Activated B cell treated with CpG ODN at 0.5 μM for 24 hours (primary cell): Measurements from ENCODE around the gene NOL9. TPM values are rescaled to one million over a fixed set of nuclear protein-coding genes. Genes with fewer than 3 reads are reported as not detected.

Experiments
- ATAC-seq: fragments of 200-7000 bp; cut with Tn5 transposase; one replicate; pipeline ENCODE4 v1.10.0; 2021; ENCODE audit warnings: low read depth, mild to moderate bottlenecking, moderate library complexity
- CTCF ChIA-PET: fragments of 350-600 bp; sonication (Branson Sonifier 250); formaldehyde crosslinking; loops from one replicate; lab custom pipeline; 2021; ENCODE audit warnings: antibody characterized with exemption; lab: Charles Lee
- POLR2A ChIA-PET: fragments of 350-600 bp; sonication (Branson Sonifier 250); formaldehyde crosslinking; loops from one replicate; lab custom pipeline; 2021; ENCODE audit warnings: antibody characterized with exemption; lab: Charles Lee
- DNase-seq: peaks from one replicate; pipeline ENCODE4 v3.0.0; 2022
- H3K27ac Mint-ChIP-seq: one replicate; pipeline ENCODE4 v1.8.0; 2020; ENCODE audit warnings: mixed read lengths
- H3K27me3 Mint-ChIP-seq: one replicate; pipeline ENCODE4 v1.8.0; 2021; ENCODE audit warnings: mixed read lengths
- H3K36me3 Mint-ChIP-seq: one replicate; pipeline ENCODE4 v1.8.0; 2021; ENCODE audit warnings: low read depth, mixed read lengths
- H3K4me1 Mint-ChIP-seq: one replicate; pipeline ENCODE4 v1.8.0; 2021; ENCODE audit warnings: mixed read lengths
- H3K4me3 Mint-ChIP-seq: one replicate; pipeline ENCODE4 v1.8.0; 2020; ENCODE audit warnings: mild to moderate bottlenecking, mixed read lengths
- H3K9me3 Mint-ChIP-seq: one replicate; pipeline ENCODE4 v1.8.0; 2020; ENCODE audit warnings: mixed read lengths
- intact Hi-C: fragments of 100-400 bp; cut with micrococcal nuclease; formaldehyde crosslinking; loops from one replicate; pipeline ENCODE4 v1.15.1; 2024
- total RNA-seq: library from RNA; stranded (reverse); gene quantifications from 2 replicates; pipeline ENCODE4 v1.2.3, GENCODE V29; 2022
- TF ChIP-seq, protein P1 (sequence below): fragments of 200-600 bp; IDR thresholded peaks from one replicate; pipeline ENCODE4 v1.8.0; 2022; ENCODE audit warnings: antibody characterized with exemption, mild to moderate bottlenecking

Gene NOL9
- total RNA-seq, 1 donor from 2014 or later: 58.6 TPM

DNA sequence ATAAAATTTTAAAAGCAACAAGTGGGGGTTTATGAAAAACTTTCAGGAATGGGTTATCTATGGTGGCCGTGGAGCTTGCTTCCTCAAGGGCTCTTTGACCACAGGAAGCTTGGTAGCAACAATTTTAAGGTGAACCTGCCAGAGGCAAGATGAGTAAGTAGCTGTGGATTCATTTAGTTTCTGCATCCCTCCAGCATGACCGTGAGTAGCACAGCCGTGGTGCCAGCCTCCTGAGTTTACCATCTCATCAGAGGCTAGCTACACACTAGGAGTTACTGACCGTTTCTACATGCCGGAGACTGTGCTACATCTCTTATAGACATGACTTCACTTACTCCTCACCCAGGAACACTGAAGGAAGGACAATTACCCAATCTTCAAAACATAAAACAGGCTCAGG is 32.8 kb downstream of the NOL9 start:
- Mint-ChIP-seq H3K4me1 (no peaks in the 10 kb centered on the region), H3K9me3 (no peaks in the 10 kb centered on the region), H3K4me3 (no peak overlapping the region), H3K27me3 (no peaks in the 10 kb centered on the region), H3K27ac (no peak overlapping the region), H3K36me3 (peaks cover 28% of the 10 kb centered on the region)
- no peak for DNase-seq
- ChIA-PET POLR2A (no interaction called here), CTCF (interaction anchor here (1.5 kb wide), 1 partner anchor 36 kb away, joined by 4 read pairs; no protein-coding TSS in a partner anchor)
- TF ChIP-seq, protein P1, sequence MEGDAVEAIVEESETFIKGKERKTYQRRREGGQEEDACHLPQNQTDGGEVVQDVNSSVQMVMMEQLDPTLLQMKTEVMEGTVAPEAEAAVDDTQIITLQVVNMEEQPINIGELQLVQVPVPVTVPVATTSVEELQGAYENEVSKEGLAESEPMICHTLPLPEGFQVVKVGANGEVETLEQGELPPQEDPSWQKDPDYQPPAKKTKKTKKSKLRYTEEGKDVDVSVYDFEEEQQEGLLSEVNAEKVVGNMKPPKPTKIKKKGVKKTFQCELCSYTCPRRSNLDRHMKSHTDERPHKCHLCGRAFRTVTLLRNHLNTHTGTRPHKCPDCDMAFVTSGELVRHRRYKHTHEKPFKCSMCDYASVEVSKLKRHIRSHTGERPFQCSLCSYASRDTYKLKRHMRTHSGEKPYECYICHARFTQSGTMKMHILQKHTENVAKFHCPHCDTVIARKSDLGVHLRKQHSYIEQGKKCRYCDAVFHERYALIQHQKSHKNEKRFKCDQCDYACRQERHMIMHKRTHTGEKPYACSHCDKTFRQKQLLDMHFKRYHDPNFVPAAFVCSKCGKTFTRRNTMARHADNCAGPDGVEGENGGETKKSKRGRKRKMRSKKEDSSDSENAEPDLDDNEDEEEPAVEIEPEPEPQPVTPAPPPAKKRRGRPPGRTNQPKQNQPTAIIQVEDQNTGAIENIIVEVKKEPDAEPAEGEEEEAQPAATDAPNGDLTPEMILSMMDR: no peak
- intact Hi-C loops: no loop called here
- ATAC-seq: no peak

DNA sequence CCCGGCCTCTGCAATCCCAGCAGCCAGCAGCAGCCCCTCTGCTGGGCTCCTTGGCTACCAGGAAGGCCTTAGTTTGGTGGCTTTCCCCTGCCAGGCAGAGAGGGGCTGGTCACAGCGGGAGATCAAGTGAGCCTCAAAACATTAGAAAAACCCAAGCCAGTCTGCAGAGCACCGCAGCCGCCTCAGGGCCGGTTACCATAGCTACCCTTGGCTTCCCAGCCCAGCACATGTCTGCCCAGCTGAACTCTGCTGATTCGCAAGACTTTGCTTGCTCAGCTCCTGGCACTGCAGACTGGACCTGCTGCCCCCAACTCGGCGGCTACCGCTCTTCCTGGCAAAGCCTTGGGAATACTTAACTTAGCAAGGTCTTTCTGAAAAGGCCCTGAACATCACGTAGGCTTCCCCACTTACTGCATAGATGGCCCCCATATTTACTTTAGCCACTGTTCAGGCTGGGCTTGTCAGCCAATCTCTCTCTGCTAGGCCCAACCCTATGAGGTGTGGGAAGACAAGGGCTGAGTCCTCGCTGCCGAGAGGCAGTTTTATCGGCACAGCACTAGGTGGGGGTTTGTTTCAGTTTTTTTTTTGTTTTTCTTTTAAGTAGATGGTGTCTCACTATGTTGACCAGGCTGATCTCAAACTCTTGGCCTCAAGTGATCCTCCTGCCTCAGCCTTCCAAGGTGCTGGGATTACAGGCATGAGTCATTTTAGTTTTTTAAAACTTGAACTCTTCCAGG is 34.2 kb downstream of the NOL9 start:
- POLR2A ChIA-PET: no interaction called here
- Mint-ChIP-seq H3K27me3 (no peaks in the 10 kb centered on the region), H3K36me3 (peaks cover 14% of the 10 kb centered on the region), H3K9me3 (no peaks in the 10 kb centered on the region), H3K27ac (no peak overlapping the region), H3K4me3 (no peak overlapping the region), H3K4me1 (no peaks in the 10 kb centered on the region)
- DNase-seq (no peak), ATAC-seq (no peak)
- CTCF ChIA-PET: interaction anchor here (1.5 kb wide), 1 partner anchor 34 kb away, joined by 4 read pairs; no protein-coding TSS in a partner anchor
- TF ChIP-seq, protein P1: no peak
- intact Hi-C loops: no loop called here

DNA sequence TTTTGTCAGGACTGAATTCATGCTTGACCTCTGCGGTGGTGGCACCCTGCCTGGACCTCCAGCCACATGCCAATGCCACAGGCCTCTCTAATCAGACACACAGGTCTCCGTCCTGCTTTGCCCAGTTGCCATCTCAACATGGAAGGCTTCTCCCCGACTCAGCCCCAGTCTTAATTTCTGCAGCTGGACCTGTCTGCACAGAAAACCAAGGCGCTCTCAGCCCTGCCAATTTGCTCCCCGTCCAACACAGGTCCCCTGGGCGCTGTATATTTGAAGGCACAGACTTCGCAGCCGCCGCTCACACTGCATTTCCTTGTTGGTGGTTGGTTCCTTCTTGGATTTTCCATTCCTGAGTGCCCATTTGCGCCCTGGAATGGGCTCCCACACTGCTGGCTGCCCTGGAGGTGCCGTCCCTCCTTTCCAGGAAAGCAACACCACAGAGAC is 34.8 kb downstream of the NOL9 start:
- no peak overlapping the region for H3K4me3 Mint-ChIP-seq
- ATAC-seq: no peak
- intact Hi-C loops: no loop called here
- H3K36me3 Mint-ChIP-seq: peaks cover 11% of the 10 kb centered on the region
- TF ChIP-seq, protein P1: no peak
- no peak overlapping the region for H3K27ac Mint-ChIP-seq
- no peaks in the 10 kb centered on the region for H3K9me3 Mint-ChIP-seq
- H3K27me3 Mint-ChIP-seq: no peaks in the 10 kb centered on the region
- POLR2A ChIA-PET: no interaction called here
- H3K4me1 Mint-ChIP-seq: no peaks in the 10 kb centered on the region
- CTCF ChIA-PET: no interaction called here
- no peak for DNase-seq

DNA sequence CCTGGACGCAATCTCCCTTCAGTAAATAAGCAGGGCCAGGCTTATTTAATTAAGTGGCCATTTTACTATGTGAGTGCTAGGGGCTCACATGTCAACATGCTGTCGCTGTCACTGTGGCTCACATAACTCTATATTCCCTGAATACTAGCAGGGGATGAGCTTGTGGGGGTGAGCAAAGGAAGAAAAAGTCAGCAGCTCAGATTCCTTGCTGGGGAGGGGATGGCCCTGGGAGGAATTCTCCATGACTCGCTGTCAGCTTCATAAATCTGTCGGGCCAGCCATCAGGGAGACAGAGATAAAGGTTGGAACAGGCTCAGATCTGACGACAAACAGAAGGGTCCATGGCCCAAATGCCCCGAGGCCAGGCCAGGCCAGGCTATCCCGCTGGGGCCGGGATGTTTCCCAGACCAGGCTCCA is 36.9 kb downstream of the NOL9 start:
- TF ChIP-seq, protein P1: no peak
- ChIA-PET POLR2A (no interaction called here), CTCF (no interaction called here)
- Mint-ChIP-seq H3K9me3 (no peaks in the 10 kb centered on the region), H3K27ac (no peak overlapping the region), H3K4me1 (no peaks in the 10 kb centered on the region), H3K36me3 (no peaks in the 10 kb centered on the region), H3K27me3 (no peaks in the 10 kb centered on the region), H3K4me3 (no peak overlapping the region)
- ATAC-seq: no peak
- intact Hi-C loops: no loop called here
- no peak for DNase-seq

DNA sequence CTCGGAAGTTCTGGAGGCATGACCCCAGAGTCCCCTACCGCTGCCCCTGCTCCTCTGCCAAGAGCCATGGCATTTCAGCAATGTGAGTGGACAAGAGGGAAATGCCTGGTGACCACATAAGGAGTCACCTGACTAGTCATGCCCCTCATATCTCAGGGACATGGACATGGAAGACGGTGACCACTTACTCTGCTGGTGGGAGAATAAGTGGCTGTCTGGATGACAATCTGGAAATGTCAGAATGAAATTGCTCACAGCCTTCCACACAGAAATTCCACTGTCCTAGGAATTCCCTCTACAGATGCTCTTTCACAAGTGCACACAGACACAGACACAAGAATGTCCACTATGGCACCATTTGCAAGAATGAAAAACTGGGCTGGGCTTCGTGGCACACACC is 38.5 kb downstream of the NOL9 start:
- intact Hi-C loops: no loop called here
- Mint-ChIP-seq H3K4me3 (no peak overlapping the region), H3K36me3 (no peaks in the 10 kb centered on the region), H3K27me3 (no peaks in the 10 kb centered on the region), H3K9me3 (no peaks in the 10 kb centered on the region), H3K4me1 (no peaks in the 10 kb centered on the region), H3K27ac (no peak overlapping the region)
- POLR2A ChIA-PET: no interaction called here
- DNase-seq (no peak), ATAC-seq (no peak)
- TF ChIP-seq, protein P1: no peak
- CTCF ChIA-PET: no interaction called here
